Neural progenitor cell (in vitro differentiated cells): ENCODE results near the gene CD300E. TPM values are rescaled to one million over a fixed set of nuclear protein-coding genes. Genes with fewer than 3 reads are reported as not detected.
A peak's percentile ranks its signal among the peaks of the same experiment; 100 is the strongest.

ENCODE experiments used
- DNase-seq: peaks from one replicate; pipeline ENCODE4 v3.0.0-alpha.2; 2016; ENCODE audit warnings: low spot score
- H2AFZ ChIP-seq: fragments of 200-600 bp; sonication (generic); replicated peaks from 2 replicates; pipeline ENCODE4 v1.6.1; 2016; ENCODE audit warnings: antibody characterized with exemption
- H3F3A ChIP-seq: fragments of 200-600 bp; sonication (generic); 2 replicates; pipeline ENCODE4 v1.6.1; 2016; ENCODE audit warnings: antibody characterized with exemption, low read depth
- H3K27ac ChIP-seq: fragments of 200-600 bp; sonication (generic); 2 replicates; pipeline ENCODE4 v1.5.1; 2016; ENCODE audit warnings: mild to moderate bottlenecking
- H3K27me3 ChIP-seq: fragments of 200-600 bp; sonication (generic); 2 replicates; pipeline ENCODE4 v1.6.1; 2016; ENCODE audit warnings: mild to moderate bottlenecking, moderate library complexity
- H3K36me3 ChIP-seq: fragments of 200-600 bp; sonication (generic); 2 replicates; pipeline ENCODE4 v1.5.1; 2016
- H3K4me1 ChIP-seq: fragments of 200-600 bp; sonication (generic); 2 replicates; pipeline ENCODE4 v1.6.1; 2016; ENCODE audit warnings: mixed run types
- H3K4me2 ChIP-seq: fragments of 200-600 bp; sonication (generic); 2 replicates; pipeline ENCODE4 v1.6.1; 2016
- H3K4me3 ChIP-seq: fragments of 200-600 bp; sonication (generic); 2 replicates; pipeline ENCODE4 v1.5.1; 2016
- H3K79me2 ChIP-seq: fragments of 200-600 bp; sonication (generic); 2 replicates; pipeline ENCODE4 v1.6.1; 2016; ENCODE audit warnings: low read depth
- H3K9ac ChIP-seq: fragments of 200-600 bp; sonication (generic); 2 replicates; pipeline ENCODE4 v1.6.1; 2016
- H3K9me3 ChIP-seq: fragments of 200-600 bp; sonication (generic); 2 replicates; pipeline ENCODE4 v1.5.1; 2016; ENCODE audit warnings: low read depth
- H4K20me1 ChIP-seq: fragments of 200-600 bp; sonication (generic); 2 replicates; pipeline ENCODE4 v1.6.1; 2016; ENCODE audit warnings: low read depth
- H3K27ac Mint-ChIP-seq: 3 replicates; pipeline ENCODE4 v1.8.0; 2021; ENCODE audit warnings: mixed read lengths
- H3K27me3 Mint-ChIP-seq: 2 replicates; pipeline ENCODE4 v1.8.0; 2022; ENCODE audit warnings: low read depth, mild to moderate bottlenecking, inconsistent platforms, moderate library complexity, mixed read lengths; ENCODE audit not compliant: insufficient read depth
- H3K36me3 Mint-ChIP-seq: 3 replicates; pipeline ENCODE4 v1.8.0; 2021; ENCODE audit warnings: mixed read lengths
- H3K4me1 Mint-ChIP-seq: 3 replicates; pipeline ENCODE4 v1.8.0; 2021; ENCODE audit warnings: mixed read lengths
- H3K4me3 Mint-ChIP-seq: 3 replicates; pipeline ENCODE4 v1.8.0; 2021; ENCODE audit warnings: mild to moderate bottlenecking, moderate library complexity, mixed read lengths
- H3K9me3 Mint-ChIP-seq: 3 replicates; pipeline ENCODE4 v1.8.0; 2020; ENCODE audit warnings: mixed read lengths
- EZH2 ChIP-seq: fragments of 200-600 bp; sonication (generic); IDR thresholded peaks from 2 replicates; pipeline ENCODE4 v1.6.1; 2017; ENCODE audit warnings: antibody characterized with exemption, mild to moderate bottlenecking, moderate library complexity
- EZH2phosphoT487 ChIP-seq: fragments of 200-600 bp; sonication (generic); IDR thresholded peaks from 2 replicates; pipeline ENCODE4 v1.6.1; 2017; ENCODE audit warnings: antibody characterized with exemption
- total RNA-seq: library from RNA; depleted of rRNA; stranded (reverse); fragments of >200 nt; gene quantifications from 2 replicates; pipeline ENCODE4 v1.2.3, GENCODE V29; 2015; ENCODE audit warnings: low replicate concordance
- TF ChIP-seq, protein P1 (sequence below): fragments of 200-600 bp; sonication (generic); IDR thresholded peaks from 2 replicates; pipeline ENCODE4 v1.5.1; 2017; ENCODE audit warnings: antibody characterized with exemption, mild to moderate bottlenecking

The CD300E gene
- total RNA-seq, 1 donor from 2014 or later, result not detected

GRCh38 chr17:74646231-74646630 lies 22.7 kb upstream of the CD300E start:
- H2AFZ ChIP-seq, result no peak overlapping the region
- no peaks in the 10 kb centered on the region for H3K79me2 ChIP-seq
- Mint-ChIP-seq H3K36me3 (no peaks in the 10 kb centered on the region), H3K27ac (no peak overlapping the region), H3K4me1 (no peaks in the 10 kb centered on the region), H3K27me3 (peaks cover 12% of the 10 kb centered on the region), H3K9me3 (no peaks in the 10 kb centered on the region), H3K4me3 (no peak overlapping the region)
- H3K4me2 ChIP-seq, result no peak overlapping the region
- H4K20me1 ChIP-seq, result no peaks in the 10 kb centered on the region
- H3K9me3 ChIP-seq, result no peaks in the 10 kb centered on the region
- H3K27me3 ChIP-seq, result peaks cover 40% of the 10 kb centered on the region
- no peaks in the 10 kb centered on the region for H3F3A ChIP-seq
- H3K9ac ChIP-seq, result no peak overlapping the region
- H3K4me3 ChIP-seq, result no peak overlapping the region
- H3K27ac ChIP-seq, result no peak overlapping the region
- H3K4me1 ChIP-seq, result no peaks in the 10 kb centered on the region
- no peak for TF ChIP-seq EZH2
- TF ChIP-seq, protein P1, sequence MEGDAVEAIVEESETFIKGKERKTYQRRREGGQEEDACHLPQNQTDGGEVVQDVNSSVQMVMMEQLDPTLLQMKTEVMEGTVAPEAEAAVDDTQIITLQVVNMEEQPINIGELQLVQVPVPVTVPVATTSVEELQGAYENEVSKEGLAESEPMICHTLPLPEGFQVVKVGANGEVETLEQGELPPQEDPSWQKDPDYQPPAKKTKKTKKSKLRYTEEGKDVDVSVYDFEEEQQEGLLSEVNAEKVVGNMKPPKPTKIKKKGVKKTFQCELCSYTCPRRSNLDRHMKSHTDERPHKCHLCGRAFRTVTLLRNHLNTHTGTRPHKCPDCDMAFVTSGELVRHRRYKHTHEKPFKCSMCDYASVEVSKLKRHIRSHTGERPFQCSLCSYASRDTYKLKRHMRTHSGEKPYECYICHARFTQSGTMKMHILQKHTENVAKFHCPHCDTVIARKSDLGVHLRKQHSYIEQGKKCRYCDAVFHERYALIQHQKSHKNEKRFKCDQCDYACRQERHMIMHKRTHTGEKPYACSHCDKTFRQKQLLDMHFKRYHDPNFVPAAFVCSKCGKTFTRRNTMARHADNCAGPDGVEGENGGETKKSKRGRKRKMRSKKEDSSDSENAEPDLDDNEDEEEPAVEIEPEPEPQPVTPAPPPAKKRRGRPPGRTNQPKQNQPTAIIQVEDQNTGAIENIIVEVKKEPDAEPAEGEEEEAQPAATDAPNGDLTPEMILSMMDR, result peak; percentile 54
- no peaks in the 10 kb centered on the region for H3K36me3 ChIP-seq
- DNase-seq, result no peak

GRCh38 chr17:74645010-74645409 lies 21.5 kb upstream of the CD300E start:
- Histone ChIP-seq H3K9ac (no peak overlapping the region), H3K79me2 (no peaks in the 10 kb centered on the region), H3F3A (no peaks in the 10 kb centered on the region), H3K4me1 (no peaks in the 10 kb centered on the region), H3K36me3 (no peaks in the 10 kb centered on the region), H2AFZ (no peak overlapping the region), H3K27ac (no peak overlapping the region), H3K9me3 (no peaks in the 10 kb centered on the region), H3K27me3 (peaks cover 28% of the 10 kb centered on the region), H4K20me1 (no peaks in the 10 kb centered on the region), H3K4me3 (no peak overlapping the region), H3K4me2 (no peak overlapping the region)
- no peak for DNase-seq
- no peak for TF ChIP-seq EZH2phosphoT487
- no peak for TF ChIP-seq EZH2
- TF ChIP-seq, protein P1, result no peak
- no peaks in the 10 kb centered on the region for H3K4me1 Mint-ChIP-seq
- no peaks in the 10 kb centered on the region for H3K36me3 Mint-ChIP-seq
- peaks cover 9% of the 10 kb centered on the region for H3K27me3 Mint-ChIP-seq
- no peak overlapping the region for H3K4me3 Mint-ChIP-seq
- no peak overlapping the region for H3K27ac Mint-ChIP-seq
- no peaks in the 10 kb centered on the region for H3K9me3 Mint-ChIP-seq

DNA sequence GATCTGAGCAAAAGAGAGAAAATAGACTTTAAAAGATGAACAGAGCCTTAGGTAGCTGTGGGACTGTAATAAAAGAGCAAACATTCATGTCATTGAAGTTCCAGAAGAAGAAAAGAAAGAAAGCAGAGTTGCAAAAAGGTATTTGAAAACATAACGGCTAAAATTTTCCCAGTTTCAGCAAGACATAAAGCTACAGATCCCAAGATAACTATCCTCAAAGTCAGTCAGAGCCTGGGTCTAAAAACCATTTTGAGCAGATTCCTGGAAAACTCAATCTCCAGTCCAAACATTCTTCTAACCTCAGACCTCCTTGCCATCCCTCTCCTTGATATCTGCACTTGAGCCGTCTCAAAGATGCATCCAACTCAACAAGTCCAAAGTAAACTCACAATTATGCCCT lies 20.9 kb upstream of the CD300E start:
- Histone ChIP-seq H3K4me2 (no peak overlapping the region), H3K79me2 (no peaks in the 10 kb centered on the region), H2AFZ (no peak overlapping the region), H3K4me1 (no peaks in the 10 kb centered on the region), H3F3A (no peaks in the 10 kb centered on the region), H3K27ac (no peak overlapping the region), H3K9me3 (no peaks in the 10 kb centered on the region), H4K20me1 (no peaks in the 10 kb centered on the region), H3K9ac (no peak overlapping the region), H3K27me3 (peaks cover 22% of the 10 kb centered on the region), H3K36me3 (no peaks in the 10 kb centered on the region), H3K4me3 (no peak overlapping the region)
- Mint-ChIP-seq H3K36me3 (no peaks in the 10 kb centered on the region), H3K27ac (no peak overlapping the region), H3K9me3 (no peaks in the 10 kb centered on the region), H3K27me3 (peaks cover 9% of the 10 kb centered on the region), H3K4me1 (no peaks in the 10 kb centered on the region), H3K4me3 (no peak overlapping the region)
- TF ChIP-seq EZH2phosphoT487 (no peak), EZH2 (no peak)
- TF ChIP-seq, protein P1, result no peak
- DNase-seq, result no peak

- Mint-ChIP-seq H3K4me3 (no peak overlapping the region), H3K9me3 (no peaks in the 10 kb centered on the region), H3K27ac (no peak overlapping the region), H3K4me1 (no peaks in the 10 kb centered on the region), H3K27me3 (peaks cover 9% of the 10 kb centered on the region), H3K36me3 (no peaks in the 10 kb centered on the region)
- Histone ChIP-seq H3K79me2 (no peaks in the 10 kb centered on the region), H2AFZ (no peak overlapping the region), H3K36me3 (no peaks in the 10 kb centered on the region), H3K4me1 (no peaks in the 10 kb centered on the region), H3F3A (no peaks in the 10 kb centered on the region), H3K27ac (no peak overlapping the region), H3K4me2 (no peak overlapping the region), H3K9me3 (no peaks in the 10 kb centered on the region), H3K27me3 (peaks cover 16% of the 10 kb centered on the region), H4K20me1 (no peaks in the 10 kb centered on the region), H3K9ac (no peak overlapping the region), H3K4me3 (no peak overlapping the region)
- no peak for TF ChIP-seq EZH2
- no peak for DNase-seq
Measured at GRCh38 chr17:74643826-74644225, 20.3 kb upstream of the CD300E start.
